ENCODE measurements around the gene CCNI2. TPM values are rescaled to one million over a fixed set of nuclear protein-coding genes. Genes with fewer than 3 reads are reported as not detected.
"Not testable (repeated sequence)": the region's sequence is repeated elsewhere in the genome, so short reads cannot be mapped to it uniquely, and the experiment has no call there.

Gene CCNI2
- total and polyA plus RNA-seq, 9 of the 15 experiments (the other 6 are each of a cell fraction or from before 2014, with no cell fraction given) = 0.05 to 1.7 (median 0.81) TPM; not detected in 5

DNA sequence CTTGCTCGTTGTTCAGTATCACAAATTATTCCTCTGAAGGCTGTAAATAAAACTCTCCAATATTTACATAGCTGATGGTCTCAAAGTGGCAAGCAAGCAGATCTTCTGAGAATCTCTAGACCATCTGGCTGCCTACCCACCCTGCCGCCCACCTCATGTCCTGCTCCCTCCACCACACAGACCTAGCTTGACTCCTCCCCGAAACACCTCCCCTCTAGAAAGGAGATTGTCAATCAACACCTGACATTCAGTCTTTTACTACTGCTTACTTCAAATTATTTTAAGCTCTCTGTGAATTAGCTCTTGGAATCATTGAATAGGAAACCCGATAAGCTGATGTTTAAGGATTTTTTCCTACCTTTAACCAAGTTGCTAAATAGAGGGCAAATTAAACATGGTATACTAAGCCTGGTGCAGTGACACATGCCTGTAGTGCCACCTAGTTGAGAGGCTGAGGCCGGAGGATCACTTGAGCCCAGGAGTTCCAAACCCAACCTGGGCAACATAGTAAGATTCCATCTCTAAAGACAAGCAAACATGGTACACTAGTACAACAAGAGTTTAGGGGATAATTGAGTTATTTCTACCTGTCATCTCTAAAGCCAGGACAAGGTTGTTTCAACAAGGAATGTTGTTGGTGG, 54.9 kb downstream of the CCNI2 start (continued):
- TF ChIP-seq, protein P1, sequence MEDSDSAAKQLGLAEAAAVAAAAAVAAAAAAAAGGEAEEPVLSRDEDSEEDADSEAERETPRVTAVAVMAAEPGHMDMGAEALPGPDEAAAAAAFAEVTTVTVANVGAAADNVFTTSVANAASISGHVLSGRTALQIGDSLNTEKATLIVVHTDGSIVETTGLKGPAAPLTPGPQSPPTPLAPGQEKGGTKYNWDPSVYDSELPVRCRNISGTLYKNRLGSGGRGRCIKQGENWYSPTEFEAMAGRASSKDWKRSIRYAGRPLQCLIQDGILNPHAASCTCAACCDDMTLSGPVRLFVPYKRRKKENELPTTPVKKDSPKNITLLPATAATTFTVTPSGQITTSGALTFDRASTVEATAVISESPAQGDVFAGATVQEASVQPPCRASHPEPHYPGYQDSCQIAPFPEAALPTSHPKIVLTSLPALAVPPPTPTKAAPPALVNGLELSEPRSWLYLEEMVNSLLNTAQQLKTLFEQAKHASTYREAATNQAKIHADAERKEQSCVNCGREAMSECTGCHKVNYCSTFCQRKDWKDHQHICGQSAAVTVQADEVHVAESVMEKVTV (CRISPR knock-in tag; IDR thresholded peaks at IDR 0.05) = no peak
- TF ChIP-seq RAD21 (CRISPR knock-in tag; conservative IDR thresholded peaks at IDR 0.05 in 1 of 2, IDR thresholded peaks at IDR 0.05 in 1 of 2) = peak; percentile 31 to 65; a peak in 3 of 4 replicates
- TF ChIP-seq, protein P2, sequence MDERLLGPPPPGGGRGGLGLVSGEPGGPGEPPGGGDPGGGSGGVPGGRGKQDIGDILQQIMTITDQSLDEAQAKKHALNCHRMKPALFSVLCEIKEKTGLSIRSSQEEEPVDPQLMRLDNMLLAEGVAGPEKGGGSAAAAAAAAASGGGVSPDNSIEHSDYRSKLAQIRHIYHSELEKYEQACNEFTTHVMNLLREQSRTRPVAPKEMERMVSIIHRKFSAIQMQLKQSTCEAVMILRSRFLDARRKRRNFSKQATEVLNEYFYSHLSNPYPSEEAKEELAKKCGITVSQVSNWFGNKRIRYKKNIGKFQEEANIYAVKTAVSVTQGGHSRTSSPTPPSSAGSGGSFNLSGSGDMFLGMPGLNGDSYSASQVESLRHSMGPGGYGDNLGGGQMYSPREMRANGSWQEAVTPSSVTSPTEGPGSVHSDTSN (CRISPR knock-in tag; IDR thresholded peaks at IDR 0.05; ENCODE audit: low read depth) = no peak
- TF ChIP-seq, protein P2 (tag; conservative IDR thresholded peaks at IDR 0.05; ENCODE audit: low read depth) = 0 out of 2 replicates have a peak, but pooled peaks have one; percentile 21

DNA sequence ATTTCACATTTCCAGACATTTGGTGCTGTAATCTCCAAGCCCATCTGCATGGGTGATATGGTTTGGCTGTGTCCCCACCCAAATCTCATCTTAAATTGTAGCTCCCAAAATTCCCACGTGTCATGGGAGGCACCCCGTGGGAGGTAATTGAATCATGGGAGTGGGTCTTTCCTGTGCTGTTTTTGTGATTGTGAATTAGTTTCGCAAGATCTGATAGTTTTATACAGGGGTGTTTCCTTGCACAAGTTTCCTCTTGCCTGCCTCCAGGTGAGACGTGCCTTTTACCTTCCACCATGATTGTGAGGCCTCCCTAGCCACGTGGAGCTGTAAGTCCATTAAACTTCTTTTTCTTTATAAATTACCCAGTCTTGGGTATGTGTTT, 55.5 kb downstream of the CCNI2 start:
- H3K4me1 ChIP-seq (replicated peaks in 1 of 2; ENCODE audit: control insufficient read depth in 2 of 2, insufficient read depth in 2 of 2, low read length in 2 of 2); H4K20me1 ChIP-seq (replicated peaks; ENCODE audit: control insufficient read depth, insufficient read depth, low read length); H3K4me2 ChIP-seq (ENCODE audit: insufficient read depth, low read length); H3K9me1 ChIP-seq (ENCODE audit: control insufficient read depth, insufficient read depth, low read length); H3K36me3 ChIP-seq (ENCODE audit: control insufficient read depth, insufficient read depth, low read length); H3K27ac ChIP-seq (ENCODE audit: extremely low read depth, low read depth, low read length); H3K9me3 ChIP-seq (replicated peaks; ENCODE audit: control insufficient read depth, insufficient read depth, low read depth, low read length); ATAC-seq; BruUV-seq (replicated peaks); H3K4me3 ChIP-seq; CTCF ChIA-PET (ENCODE audit: low intra/inter-chr PET ratio); H3K79me2 ChIP-seq (ENCODE audit: control insufficient read depth, insufficient read depth, low read length); in situ Hi-C loops (cut with MboI); DNase-seq (ENCODE audit: extremely low read depth in 1 of 4, low spot score in 3 of 4); H3K9ac ChIP-seq (ENCODE audit: insufficient read depth in 1 of 2, low read depth in 2 of 2, low read length in 2 of 2); H3K27me3 ChIP-seq (ENCODE audit: control insufficient read depth in 2 of 2, insufficient read depth in 2 of 2, low read length in 2 of 2); FAIRE-seq: not testable (repeated sequence)
- intact Hi-C loops (cut with micrococcal nuclease) = loop anchor here (5.0 kb wide), 1 partner anchor 45 kb away; no protein-coding TSS in a partner anchor
- WGBS (ENCODE audit: insufficient coverage, low coverage, missing lambda C conversion rate) = 39% methylated on average over 5 of the region's 5 CpGs
- TF ChIP-seq CEBPB (tag; IDR thresholded peaks at IDR 0.05) = peak; percentile 74
- POLR2A ChIA-PET = interaction anchor here (1.2 to 2.3 kb wide), 4 partner anchors 11 to 28 kb away, joined by 3 to 5 read pairs (median 4); no protein-coding TSS in a partner anchor
- H2AFZ ChIP-seq (ENCODE audit: low read depth, low read length) = peak overlapping the region; percentile 71

Other genes starting within 250 kb of the CCNI2 start
Only the 7 nearest of the 12 such genes appear.
- gene IL13, start 89.3 kb upstream of the CCNI2 start, total RNA-seq (2014; rRNA removed) = not detected in 2 replicates
- not detected in 2 replicates for gene IL13, start 89.3 kb upstream of the CCNI2 start, total RNA-seq (2014; rRNA removed; fragmentation: Illumina TruSeq; extraction: Trizol)
- gene IL13, start 89.3 kb upstream of the CCNI2 start, total RNA-seq (2015; rRNA removed; fragmentation: Illumina TruSeq; extraction: Trizol) = not detected in 2 replicates
- not detected in 2 replicates for gene IL13, start 89.3 kb upstream of the CCNI2 start, total RNA-seq (2021)
- 0.04 TPM in 1 of 2 replicates, not detected in the other for gene IL13, start 89.3 kb upstream of the CCNI2 start, polyA plus RNA-seq (2011; rRNA removed)
- not detected in 2 replicates for gene IL13, start 89.3 kb upstream of the CCNI2 start, polyA plus RNA-seq (2014; fragmentation: Illumina TruSeq; extraction: Trizol)
- gene IL13, start 89.3 kb upstream of the CCNI2 start, polyA plus RNA-seq (2014; fragmentation: Nextera tagmentation; extraction: Ambion mirVana) = not detected
- not detected in 2 replicates for gene IL13, start 89.3 kb upstream of the CCNI2 start, polyA plus RNA-seq (2014; rRNA removed)
- not detected in 2 replicates for gene IL4, start 73.4 kb upstream of the CCNI2 start, total RNA-seq (2014; rRNA removed)
- not detected in 2 replicates for gene IL4, start 73.4 kb upstream of the CCNI2 start, total RNA-seq (2014; rRNA removed; fragmentation: Illumina TruSeq; extraction: Trizol)
- gene IL4, start 73.4 kb upstream of the CCNI2 start, total RNA-seq (2015; rRNA removed; fragmentation: Illumina TruSeq; extraction: Trizol) = not detected in 2 replicates
- gene IL4, start 73.4 kb upstream of the CCNI2 start, total RNA-seq (2021) = not detected in 2 replicates
- not detected in 2 replicates for gene IL4, start 73.4 kb upstream of the CCNI2 start, polyA plus RNA-seq (2011; rRNA removed)
- gene IL4, start 73.4 kb upstream of the CCNI2 start, polyA plus RNA-seq (2014; fragmentation: Illumina TruSeq; extraction: Trizol) = not detected in 2 replicates
- gene IL4, start 73.4 kb upstream of the CCNI2 start, polyA plus RNA-seq (2014; fragmentation: Nextera tagmentation; extraction: Ambion mirVana) = under 1 TPM; 0.22 to 0.62 TPM
- gene IL4, start 73.4 kb upstream of the CCNI2 start, polyA plus RNA-seq (2014; rRNA removed) = not detected in 2 replicates
- gene KIF3A, start 9.9 kb upstream of the CCNI2 start, total RNA-seq (2014; rRNA removed) = 2.6 and 4.1 TPM in 2 replicates
- gene KIF3A, start 9.9 kb upstream of the CCNI2 start, total RNA-seq (2014; rRNA removed; fragmentation: Illumina TruSeq; extraction: Trizol) = 7.2 and 8.3 TPM in 2 replicates
- gene KIF3A, start 9.9 kb upstream of the CCNI2 start, total RNA-seq (2015; rRNA removed; fragmentation: Illumina TruSeq; extraction: Trizol) = 7.6 and 9.4 TPM in 2 replicates
- 5.1 and 7.1 TPM in 2 replicates for gene KIF3A, start 9.9 kb upstream of the CCNI2 start, total RNA-seq (2021)
- 3.5 and 5.3 TPM in 2 replicates for gene KIF3A, start 9.9 kb upstream of the CCNI2 start, polyA plus RNA-seq (2011; rRNA removed)
- gene KIF3A, start 9.9 kb upstream of the CCNI2 start, polyA plus RNA-seq (2014; fragmentation: Illumina TruSeq; extraction: Trizol) = 4.5 and 6.0 TPM in 2 replicates
- 1 to 10 TPM; 1.5 TPM for gene KIF3A, start 9.9 kb upstream of the CCNI2 start, polyA plus RNA-seq (2014; fragmentation: Nextera tagmentation; extraction: Ambion mirVana)
- gene KIF3A, start 9.9 kb upstream of the CCNI2 start, polyA plus RNA-seq (2014; rRNA removed) = 5.4 and 7.8 TPM in 2 replicates
- 92.0 and 109 TPM in 2 replicates for gene SEPTIN8, start 29.8 kb downstream of the CCNI2 start, total RNA-seq (2014; rRNA removed)
- 68.2 and 79.3 TPM in 2 replicates for gene SEPTIN8, start 29.8 kb downstream of the CCNI2 start, total RNA-seq (2014; rRNA removed; fragmentation: Illumina TruSeq; extraction: Trizol)
- 101 TPM in 2 replicates for gene SEPTIN8, start 29.8 kb downstream of the CCNI2 start, total RNA-seq (2015; rRNA removed; fragmentation: Illumina TruSeq; extraction: Trizol)
- gene SEPTIN8, start 29.8 kb downstream of the CCNI2 start, total RNA-seq (2021) = 131 and 137 TPM in 2 replicates
- gene SEPTIN8, start 29.8 kb downstream of the CCNI2 start, polyA plus RNA-seq (2011; rRNA removed) = 121 and 149 TPM in 2 replicates
- gene SEPTIN8, start 29.8 kb downstream of the CCNI2 start, polyA plus RNA-seq (2014; fragmentation: Illumina TruSeq; extraction: Trizol) = 113 and 142 TPM in 2 replicates
- gene SEPTIN8, start 29.8 kb downstream of the CCNI2 start, polyA plus RNA-seq (2014; fragmentation: Nextera tagmentation; extraction: Ambion mirVana) = 10 to 100 TPM; 19.3 to 21.0 TPM
- 129 and 143 TPM in 2 replicates for gene SEPTIN8, start 29.8 kb downstream of the CCNI2 start, polyA plus RNA-seq (2014; rRNA removed)
- gene SOWAHA, start 65.9 kb downstream of the CCNI2 start, total RNA-seq (2014; rRNA removed) = not detected in 2 replicates
- gene SOWAHA, start 65.9 kb downstream of the CCNI2 start, total RNA-seq (2014; rRNA removed; fragmentation: Illumina TruSeq; extraction: Trizol) = not detected in 2 replicates
- not detected in 2 replicates for gene SOWAHA, start 65.9 kb downstream of the CCNI2 start, total RNA-seq (2015; rRNA removed; fragmentation: Illumina TruSeq; extraction: Trizol)
- not detected in 2 replicates for gene SOWAHA, start 65.9 kb downstream of the CCNI2 start, total RNA-seq (2021)
- not detected in 2 replicates for gene SOWAHA, start 65.9 kb downstream of the CCNI2 start, polyA plus RNA-seq (2011; rRNA removed)
- gene SOWAHA, start 65.9 kb downstream of the CCNI2 start, polyA plus RNA-seq (2014; fragmentation: Illumina TruSeq; extraction: Trizol) = not detected in 2 replicates
- gene SOWAHA, start 65.9 kb downstream of the CCNI2 start, polyA plus RNA-seq (2014; fragmentation: Nextera tagmentation; extraction: Ambion mirVana) = not detected
- gene SOWAHA, start 65.9 kb downstream of the CCNI2 start, polyA plus RNA-seq (2014; rRNA removed) = not detected in 2 replicates
- 13.0 and 18.6 TPM in 2 replicates for gene SHROOM1, start 83.2 kb downstream of the CCNI2 start, total RNA-seq (2014; rRNA removed)
- gene SHROOM1, start 83.2 kb downstream of the CCNI2 start, total RNA-seq (2014; rRNA removed; fragmentation: Illumina TruSeq; extraction: Trizol) = 5.3 and 6.1 TPM in 2 replicates
- 10.9 and 13.3 TPM in 2 replicates for gene SHROOM1, start 83.2 kb downstream of the CCNI2 start, total RNA-seq (2015; rRNA removed; fragmentation: Illumina TruSeq; extraction: Trizol)
- gene SHROOM1, start 83.2 kb downstream of the CCNI2 start, total RNA-seq (2021) = 25.6 and 26.5 TPM in 2 replicates
- gene SHROOM1, start 83.2 kb downstream of the CCNI2 start, polyA plus RNA-seq (2011; rRNA removed) = 11.9 and 12.8 TPM in 2 replicates
- 14.6 and 14.8 TPM in 2 replicates for gene SHROOM1, start 83.2 kb downstream of the CCNI2 start, polyA plus RNA-seq (2014; fragmentation: Illumina TruSeq; extraction: Trizol)
- under 1 TPM; 0.44 to 0.50 TPM for gene SHROOM1, start 83.2 kb downstream of the CCNI2 start, polyA plus RNA-seq (2014; fragmentation: Nextera tagmentation; extraction: Ambion mirVana)
- gene SHROOM1, start 83.2 kb downstream of the CCNI2 start, polyA plus RNA-seq (2014; rRNA removed) = 22.3 and 26.0 TPM in 2 replicates
- gene GDF9, start 119.0 kb downstream of the CCNI2 start, total RNA-seq (2014; rRNA removed) = 0.12 TPM in 1 of 2 replicates, not detected in the other
- 0.13 and 0.18 TPM in 2 replicates for gene GDF9, start 119.0 kb downstream of the CCNI2 start, total RNA-seq (2014; rRNA removed; fragmentation: Illumina TruSeq; extraction: Trizol)
- gene GDF9, start 119.0 kb downstream of the CCNI2 start, total RNA-seq (2015; rRNA removed; fragmentation: Illumina TruSeq; extraction: Trizol) = 0.15 and 0.18 TPM in 2 replicates
- 0.20 and 0.22 TPM in 2 replicates for gene GDF9, start 119.0 kb downstream of the CCNI2 start, total RNA-seq (2021)
- 0.70 and 1.1 TPM in 2 replicates for gene GDF9, start 119.0 kb downstream of the CCNI2 start, polyA plus RNA-seq (2011; rRNA removed)
- 0.28 and 0.37 TPM in 2 replicates for gene GDF9, start 119.0 kb downstream of the CCNI2 start, polyA plus RNA-seq (2014; fragmentation: Illumina TruSeq; extraction: Trizol)
- gene GDF9, start 119.0 kb downstream of the CCNI2 start, polyA plus RNA-seq (2014; fragmentation: Nextera tagmentation; extraction: Ambion mirVana) = under 1 TPM; 0.10 to 0.15 TPM
- gene GDF9, start 119.0 kb downstream of the CCNI2 start, polyA plus RNA-seq (2014; rRNA removed) = 0.27 and 0.66 TPM in 2 replicates

Data from K562 (cell line).